ENCODE data around the gene SKA1.

DNA sequence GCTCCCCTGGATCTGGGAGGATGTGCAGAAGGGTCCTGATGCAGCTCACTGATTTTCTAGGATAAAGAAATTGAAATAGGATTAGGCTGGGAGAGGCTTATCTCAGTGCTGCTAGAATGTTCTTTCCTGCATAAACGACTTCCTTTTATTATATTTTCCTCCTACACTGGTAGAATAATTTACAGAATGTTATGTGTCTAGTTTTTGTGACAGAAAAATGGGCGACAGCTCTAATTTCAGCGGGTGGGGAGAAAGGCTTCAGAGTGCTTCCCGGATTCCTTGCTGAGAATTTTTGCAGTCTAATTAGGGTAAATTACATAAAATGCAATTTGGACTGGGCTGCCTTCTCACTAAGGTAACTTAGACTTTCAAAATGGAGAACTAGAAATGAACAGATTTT is 66.2 kb downstream of the SKA1 start:
- TF ChIP-seq CTCF (IDR thresholded peaks at IDR 0.05) (no peak), POLR2A (IDR thresholded peaks at IDR 0.05) (no peak)
